GM13977 (cell line): Measurements from ENCODE around the gene GPRIN2.

ENCODE experiments used
- DNase-seq: peaks from one replicate; pipeline ENCODE4 v3.0.0; 2012; ENCODE audit warnings: low spot score
- CTCF ChIP-seq: IDR thresholded peaks from 2 replicates; pipeline ENCODE4 v1.5.1; 2012; ENCODE audit warnings: mild to moderate bottlenecking, control low read depth; ENCODE audit not compliant: insufficient read depth; ENCODE audit errors: extremely low read depth, missing control alignments
- in situ Hi-C: fragments of 300-500 bp; cut with MboI; formaldehyde crosslinking; loops from one replicate; pipeline ENCODE4 v1.12.0; 2022; ENCODE audit warnings: low sequenced_read_pairs, low pct_unique_long_range_greater_than_20kb, mixed read lengths, inconsistent platforms; ENCODE audit not compliant: unreplicated experiment

GPRIN2 gene

GRCh38 chr10:46544989-46545791, 11.3 kb downstream of the GPRIN2 start:
- no peak for DNase-seq
- in situ Hi-C loops, result no loop called here

GRCh38 chr10:46543466-46544377, 12.7 kb downstream of the GPRIN2 start:
- no peak for DNase-seq
- TF ChIP-seq CTCF, result no peak
- in situ Hi-C loops, result no loop called here

More at GRCh38 chr10:46544989-46545791, 11.3 kb downstream of the GPRIN2 start:
- peak; percentile 24 for TF ChIP-seq CTCF

- no peak for TF ChIP-seq CTCF
- no peak for DNase-seq
- in situ Hi-C loops, result no loop called here
Measured at GRCh38 chr10:46542567-46543465, 13.6 kb downstream of the GPRIN2 start.

- TF ChIP-seq CTCF, result no peak
- DNase-seq, result no peak
- in situ Hi-C loops, result no loop called here
Measured at GRCh38 chr10:46541735-46542566, 14.5 kb downstream of the GPRIN2 start.

GRCh38 chr10:46541017-46541661, 15.3 kb downstream of the GPRIN2 start:
- no peak for DNase-seq
- no peak for TF ChIP-seq CTCF
- in situ Hi-C loops, result no loop called here
